Suprapubic skin (tissue), 4 donors: ENCODE results near the gene PSMD14.

Experiments
- CTCF ChIP-seq, 2 donors: fragments of 200-600 bp in 1 of 2; fragments of 450-650 bp in 1 of 2; sonication (generic) in 1 of 2; IDR thresholded peaks; one replicate each; pipeline ENCODE4 v1.5.1; 2016 to 2019; ENCODE audit warnings: antibody characterized with exemption in 2 of 2, mild to moderate bottlenecking in 1 of 2, moderate library complexity in 1 of 2
- POLR2A ChIP-seq, 2 donors: fragments of 450-650 bp; IDR thresholded peaks; one replicate each; pipeline ENCODE4 v1.6.1; 2017; ENCODE audit warnings: antibody characterized with exemption in 2 of 2, mild to moderate bottlenecking in 2 of 2, moderate library complexity in 2 of 2
- POLR2AphosphoS5 ChIP-seq, 3 donors: sonication (generic); formaldehyde crosslinking; IDR thresholded peaks; one replicate each; pipeline ENCODE4 v1.6.1; 2017; ENCODE audit warnings: antibody characterized with exemption in 3 of 3

- TF ChIP-seq POLR2A (IDR thresholded peaks at IDR 0.05), result no peak
- TF ChIP-seq CTCF (IDR thresholded peaks at IDR 0.05), result no peak
- no peak for TF ChIP-seq POLR2AphosphoS5 (IDR thresholded peaks at IDR 0.05)
Observed at GRCh38 chr2:161367675-161368074, 59.5 kb downstream of the PSMD14 start.
